Renal pelvis (tissue), 12 donors: Measurements from ENCODE around the gene IFNA10. TPM values are rescaled to one million over a fixed set of nuclear protein-coding genes. Genes with fewer than 3 reads are reported as not detected.
"Not testable (repeated sequence)": the region's sequence is repeated elsewhere in the genome, so short reads cannot be mapped to it uniquely, and the experiment has no call there.

ENCODE experiments used
- DNase-seq: peaks from one replicate; pipeline ENCODE4 v3.0.0-alpha.2; 2013
- long read RNA-seq, 16 experiments: transcript quantifications; one replicate each; lab custom pipeline, GENCODE V29; 2026
- polyA plus RNA-seq, 3 donors: library from polyadenylated mRNA; unstranded; fragments of 120-200 nt; gene quantifications; one replicate each; pipeline ENCODE4 v1.2.1, GENCODE V29; 2013; ENCODE audit not compliant: insufficient read length in 3 of 3

The IFNA10 gene
- polyA plus RNA-seq = not detected
- long read RNA-seq, donor 1 = 0 reads
- long read RNA-seq, donor 2 = 0 reads
- long read RNA-seq, donor 3 = 0 reads
- long read RNA-seq, donor 4 = 0 reads
- long read RNA-seq, donor 5 = 0 reads
- long read RNA-seq, donor 6 = 0 reads
- long read RNA-seq, donor 7 = 0 reads
- long read RNA-seq, donor 8 = 0 reads
- long read RNA-seq, donor 9 = 0 reads
- long read RNA-seq, donor 10 = 0 reads
- long read RNA-seq, donor 11 = 0 reads
- long read RNA-seq, donor 12 = 0 reads
- long read RNA-seq, donor 13 = 0 reads
- long read RNA-seq, donor 14 = 0 reads
- long read RNA-seq, donor 15 = 0 reads
- long read RNA-seq, donor 16 = 0 reads

DNA sequence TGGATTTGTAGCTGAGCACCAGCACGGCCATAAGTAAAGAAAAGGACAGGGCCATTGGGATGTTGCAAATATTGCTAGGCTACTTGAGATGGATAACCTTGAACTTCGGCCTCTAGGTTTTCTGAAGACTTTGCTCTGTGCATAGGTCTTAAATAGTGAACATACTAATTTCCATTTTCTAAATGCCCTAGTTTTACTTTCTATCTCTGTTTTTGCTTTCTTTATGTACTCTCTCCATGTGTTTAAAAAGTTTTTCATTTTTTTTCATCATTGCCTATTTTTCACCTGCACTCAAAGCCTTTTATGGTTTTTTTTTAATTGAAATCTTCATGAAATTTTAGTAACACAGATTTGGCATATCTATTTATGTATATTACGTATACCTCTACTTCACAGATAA is at the start of gene IFNA10:
IFNA10 (minus strand) TSS at position 101 of the 400 bp plus-strand sequence; CDS start at position 55, 46 bp downstream.
- DNase-seq = not testable (repeated sequence)

GRCh38 chr9:21255538-21256212 is 48.7 kb upstream of the IFNA10 start:
- DNase-seq = no peak

DNA sequence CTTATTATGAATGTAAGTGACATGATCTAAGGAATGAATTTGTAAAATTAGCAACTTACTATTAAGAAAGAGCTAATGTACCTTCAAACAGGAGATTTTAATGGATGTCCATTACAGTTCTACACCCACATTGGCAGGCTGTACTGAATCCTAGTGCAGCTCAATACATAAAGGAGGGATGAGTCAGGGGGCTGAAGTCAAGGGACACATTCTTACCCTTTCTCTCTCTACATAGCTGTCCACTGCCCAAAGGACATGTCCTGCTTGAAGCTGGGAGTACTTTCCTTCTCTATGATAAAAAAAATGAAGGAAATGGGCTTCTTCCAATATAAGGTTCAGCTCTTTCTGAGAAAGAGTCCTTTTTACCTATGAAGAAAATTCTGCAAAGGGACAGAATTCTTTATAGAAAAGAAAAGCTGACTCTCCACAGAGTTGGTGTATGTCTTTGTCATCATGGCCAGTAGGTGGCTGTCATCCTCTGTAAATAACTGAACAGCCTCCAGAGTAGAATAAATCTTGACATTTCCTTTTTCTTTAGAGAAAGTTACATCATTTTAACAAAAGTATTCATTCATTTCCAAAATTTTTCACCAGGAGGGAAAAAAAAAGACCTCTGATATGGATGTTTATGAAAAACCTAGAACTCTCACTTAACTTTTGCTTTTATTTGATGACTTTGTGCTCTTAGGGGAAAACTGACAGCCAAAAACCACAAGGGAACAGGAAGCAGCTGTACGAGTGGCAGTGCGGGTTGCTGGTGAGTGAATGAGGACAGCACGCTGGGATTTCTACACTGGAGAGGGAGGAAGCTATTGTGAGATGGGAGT is 46.0 kb upstream of the IFNA10 start:
- peak; percentile 28 for DNase-seq

DNA sequence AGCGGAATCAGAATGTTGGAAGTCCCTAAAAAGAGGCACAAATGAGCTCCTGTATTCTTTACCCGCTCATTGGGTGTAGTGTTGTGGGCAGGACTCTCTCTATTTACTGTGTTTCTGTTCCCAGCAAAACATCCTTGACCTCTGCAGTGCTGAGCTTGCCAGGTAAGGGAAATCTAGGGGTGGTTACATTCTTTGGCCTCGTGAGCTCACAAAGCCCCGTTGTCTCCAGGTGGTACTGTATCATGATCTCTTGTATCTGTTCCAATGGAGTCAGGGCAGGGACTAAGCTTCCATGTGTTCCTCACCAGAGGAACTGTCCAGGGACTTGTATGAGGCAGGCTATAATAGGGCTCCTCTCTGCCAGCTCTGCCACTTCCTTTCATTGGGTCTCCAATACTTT is 44.7 kb upstream of the IFNA10 start:
- DNase-seq = no peak

DNA sequence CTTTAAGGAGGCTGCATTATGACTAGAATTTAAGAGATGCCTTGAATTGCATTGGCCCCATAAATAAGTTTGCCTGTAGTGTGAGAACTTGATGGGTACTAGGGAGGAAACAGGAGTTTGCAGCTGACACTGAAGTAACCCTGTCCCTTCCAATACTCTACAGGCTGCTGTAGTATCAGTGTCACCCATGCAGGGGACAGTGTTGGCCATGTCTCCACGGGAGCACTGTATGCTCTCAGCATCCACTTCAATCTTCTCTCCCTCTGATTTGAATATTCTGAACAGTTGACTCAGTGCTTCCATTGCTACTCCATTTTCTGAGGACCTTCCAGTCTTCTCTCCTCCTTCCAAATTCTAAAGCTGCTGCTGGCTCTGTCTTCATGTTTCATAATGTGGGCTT is 44.2 kb upstream of the IFNA10 start:
- DNase-seq = no peak

DNA sequence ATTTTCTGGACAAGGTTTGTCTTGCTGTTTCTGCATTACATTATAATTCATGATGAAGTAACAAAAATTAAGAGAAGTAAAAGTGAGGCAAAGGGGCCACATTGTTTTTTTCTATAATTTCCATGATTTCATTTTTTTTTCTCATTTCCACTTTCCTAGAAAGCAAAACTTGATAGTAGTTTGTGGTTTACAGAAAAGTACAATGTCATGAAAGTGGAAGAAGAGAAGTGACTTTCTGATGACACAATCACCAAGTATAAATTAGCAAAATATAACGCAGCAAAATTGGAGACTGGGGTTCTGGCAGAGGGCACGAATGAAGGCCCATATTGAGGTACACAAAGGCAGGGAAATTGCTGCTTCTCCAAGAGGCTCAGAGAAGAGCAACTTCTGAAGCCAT is 37.9 kb upstream of the IFNA10 start:
- no peak for DNase-seq

DNA sequence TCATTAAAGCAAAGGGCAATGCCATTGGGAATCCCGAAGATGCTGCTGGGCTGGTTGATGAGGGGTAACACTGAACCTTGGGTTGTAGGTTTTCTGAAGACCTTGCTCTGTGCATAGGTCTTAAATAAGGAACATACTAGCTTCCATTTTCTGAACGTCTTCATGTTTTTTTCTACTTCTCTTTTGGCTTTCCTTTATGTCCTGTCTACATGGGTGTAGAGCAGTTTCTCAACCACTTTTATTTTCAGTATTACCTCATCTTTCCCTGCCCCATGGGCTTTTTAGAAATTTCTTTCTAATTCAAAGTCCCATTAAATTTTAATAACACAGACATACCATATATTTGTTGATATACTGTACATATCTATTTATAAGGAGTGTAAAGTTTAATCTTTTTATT is 33.0 kb upstream of the IFNA10 start, which contains the start of gene IFNA14:
IFNA14 (minus strand) TSS at position 95 of the 400 bp plus-strand sequence; CDS start at position 25, 70 bp downstream.
- no peak for DNase-seq

GRCh38 chr9:21236360-21236714 is 29.4 kb upstream of the IFNA10 start:
- DNase-seq = not testable (repeated sequence)

- peak; percentile 12 for DNase-seq
Observed at GRCh38 chr9:21235468-21236359, 28.8 kb upstream of the IFNA10 start.

DNA sequence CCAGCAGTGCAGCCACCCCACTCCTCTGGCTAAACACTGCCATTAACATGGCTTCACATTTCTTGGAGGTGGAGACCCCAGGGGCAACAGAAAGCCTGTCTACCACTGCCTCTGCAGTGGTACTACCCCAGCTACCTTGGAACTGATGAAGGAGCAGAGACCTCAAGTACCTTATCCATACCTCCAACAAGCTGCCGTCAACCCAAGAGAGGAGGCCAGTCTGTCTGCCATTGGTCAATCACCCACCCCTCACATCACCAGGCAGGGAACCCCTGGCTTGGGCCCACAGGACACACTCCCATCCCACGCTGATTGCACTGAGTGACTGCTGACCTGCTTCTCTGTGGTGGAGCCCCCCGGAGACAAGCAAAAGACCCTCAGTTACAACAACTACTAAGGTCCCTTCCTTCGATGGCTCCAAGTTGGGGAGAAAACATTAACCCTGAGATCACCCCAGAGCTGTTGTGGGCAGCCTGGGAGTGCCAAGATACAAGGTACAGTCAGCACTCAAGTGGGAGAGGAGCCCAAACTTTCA is 27.3 kb upstream of the IFNA10 start:
- no peak for DNase-seq

DNA sequence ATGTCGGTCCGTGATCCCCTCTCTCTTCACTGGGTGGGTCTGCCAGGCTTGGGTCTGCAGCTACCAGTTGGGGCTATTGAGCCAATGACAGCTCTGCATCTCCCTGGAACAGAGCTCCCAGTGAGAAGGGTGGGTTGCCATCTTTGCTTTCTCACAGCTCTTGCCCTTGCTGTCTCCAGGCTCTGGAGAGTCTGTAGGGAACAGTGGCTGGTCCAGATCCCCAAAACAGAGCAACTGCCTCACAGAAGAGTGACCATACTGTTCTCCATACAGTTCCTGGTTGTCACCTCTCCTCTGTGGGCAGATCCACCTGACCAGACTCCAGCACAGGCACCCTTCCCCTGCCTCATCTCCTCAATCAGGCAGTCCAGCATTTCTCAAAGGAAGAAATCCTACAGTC is 26.3 kb upstream of the IFNA10 start:
- no peak for DNase-seq

DNA sequence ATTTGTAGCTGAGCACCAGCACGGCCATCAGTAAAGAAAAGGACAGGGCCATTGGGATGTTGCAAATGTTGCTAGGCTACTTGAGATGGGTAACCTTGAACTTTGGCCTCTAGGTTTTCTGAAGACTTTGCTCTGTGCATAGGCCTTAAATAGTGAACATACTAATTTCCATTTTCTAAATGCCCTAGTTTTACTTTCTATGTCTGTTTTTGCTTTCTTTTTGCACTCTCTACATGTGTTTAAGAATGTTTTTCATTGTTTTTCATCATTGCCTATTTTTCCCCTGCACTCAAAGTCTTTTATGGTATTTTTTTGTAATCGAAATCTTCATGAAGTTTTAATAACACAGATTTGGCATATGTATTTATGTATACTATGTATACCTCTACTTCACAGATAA is 21.2 kb upstream of the IFNA10 start, which contains the start of gene IFNA17:
IFNA17 (minus strand) TSS at position 101 of the 400 bp plus-strand sequence; CDS start at position 52, 49 bp downstream.
- no peak for DNase-seq

DNA sequence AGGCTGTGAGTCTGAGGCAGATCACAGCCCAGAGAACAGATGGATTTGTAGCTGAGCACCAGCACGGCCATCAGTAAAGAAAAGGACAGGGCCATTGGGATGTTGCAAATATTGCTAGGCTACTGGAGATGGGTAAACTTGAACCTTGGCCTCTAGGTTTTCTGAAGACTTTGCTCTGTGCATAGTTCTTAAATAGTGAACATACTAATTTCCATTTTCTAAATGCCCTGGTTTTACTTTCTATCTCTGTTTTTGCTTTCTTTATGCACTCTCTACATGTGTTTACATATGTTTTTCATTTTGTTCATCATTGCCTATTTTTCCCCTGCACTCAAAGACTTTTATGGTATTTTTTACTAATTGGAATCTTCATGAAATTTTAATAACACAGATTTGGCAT is 10.3 kb upstream of the IFNA10 start, which contains the start of gene IFNA16:
IFNA16 (minus strand) TSS at position 101 of the 400 bp plus-strand sequence; CDS start at position 95, 6 bp downstream.
- DNase-seq = not testable (repeated sequence)

GRCh38 chr9:21213411-21214326 is 6.7 kb upstream of the IFNA10 start:
- DNase-seq = not testable (repeated sequence)

DNA sequence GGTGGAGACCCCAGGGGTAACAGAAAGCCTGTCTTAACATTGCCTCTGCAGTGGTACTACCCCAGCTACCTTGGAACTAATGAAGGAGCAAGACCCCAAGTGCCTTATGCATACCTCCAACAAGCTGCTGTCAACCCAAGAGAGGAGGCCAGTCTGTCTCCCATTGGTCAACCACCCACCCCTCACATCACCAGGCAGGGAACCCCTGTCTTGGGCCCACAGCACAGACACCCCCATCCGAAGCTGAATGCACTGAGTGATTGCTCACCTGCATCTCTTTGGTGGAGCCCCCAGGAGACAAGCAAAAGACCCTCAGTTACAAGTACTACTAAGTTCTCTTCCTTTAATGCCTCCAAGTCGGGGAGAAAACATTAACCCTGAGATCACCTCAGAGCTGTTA is 5.2 kb upstream of the IFNA10 start:
- DNase-seq = not testable (repeated sequence)

DNA sequence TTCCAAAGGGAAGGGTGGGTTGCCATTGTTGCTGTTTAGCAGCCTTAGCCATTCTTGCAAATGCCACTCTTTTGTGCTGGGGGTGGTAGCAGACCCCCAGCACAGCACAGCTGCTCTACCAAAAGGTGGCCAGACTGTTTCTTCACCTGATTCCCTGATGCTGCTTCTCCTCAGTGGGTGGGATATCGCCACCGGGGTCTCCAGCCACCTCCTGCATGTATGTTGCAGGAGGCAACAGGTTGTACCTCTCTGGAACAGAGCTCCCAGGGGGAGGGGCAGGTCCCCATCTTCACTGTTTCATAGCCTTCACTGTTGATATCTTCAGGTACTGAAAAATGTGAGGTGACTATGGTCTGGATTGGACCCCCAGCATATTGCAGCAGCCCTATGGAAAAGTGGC is 3.8 kb upstream of the IFNA10 start:
- DNase-seq = not testable (repeated sequence)

GRCh38 chr9:21210311-21210710 is 3.4 kb upstream of the IFNA10 start:
- DNase-seq = no peak

GRCh38 chr9:21205204-21205603 is 1.7 kb downstream of the IFNA10 start:
- no peak for DNase-seq

DNA sequence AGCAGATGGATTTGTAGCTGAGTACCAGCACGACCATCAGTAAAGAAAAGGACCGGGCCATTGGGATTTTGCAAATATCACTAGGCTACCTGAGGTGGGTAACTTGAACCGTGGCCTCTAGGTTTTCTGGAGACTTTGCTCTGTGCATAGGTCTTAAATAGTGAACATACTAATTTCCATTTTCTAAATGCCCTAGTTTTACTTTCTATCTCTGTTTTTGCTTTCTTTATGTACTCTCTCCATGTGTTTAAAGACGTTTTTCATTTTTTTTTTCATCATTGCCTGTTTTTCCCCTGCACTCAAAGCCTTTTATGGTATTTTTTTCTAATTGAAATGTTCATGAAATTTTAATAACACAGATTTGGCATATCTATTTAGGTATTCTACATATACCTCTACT is 4.8 kb downstream of the IFNA10 start, which contains the start of gene IFNA7:
IFNA7 (minus strand) TSS at position 101 of the 400 bp plus-strand sequence; CDS start at position 61, 40 bp downstream.
- DNase-seq = not testable (repeated sequence)
